IMR-90 (cell line): Measurements from ENCODE around the gene CYREN. TPM values are rescaled to one million over a fixed set of nuclear protein-coding genes. Genes with fewer than 3 reads are reported as not detected.

Experiments used
- ATAC-seq: fragments of 200-7000 bp; cut with Tn5 transposase; 2 replicates; pipeline ENCODE4 v1.9.1; 2020; ENCODE audit warnings: low read depth, mild to moderate bottlenecking, moderate library complexity
- BruUV-seq: library from RNA; stranded (reverse); fragments of 400-500 nt; replicated peaks from 2 replicates; lab custom pipeline; 2021; lab: Mats Ljungman, UMichigan
- CTCF ChIA-PET: fragments of 300-600 bp; formaldehyde crosslinking; extraction: SDS; loops from one replicate; lab custom pipeline; 2021; ENCODE audit warnings: antibody characterized with exemption; lab: Yijun Ruan, JAX
- POLR2A ChIA-PET: fragments of 300-600 bp; sonication (Branson Sonifier 250); formaldehyde crosslinking; loops from one replicate; lab custom pipeline; 2022; ENCODE audit warnings: antibody characterized with exemption; ENCODE audit not compliant: unreplicated experiment; lab: Charles Lee
- DNase-seq: peaks from one replicate; pipeline ENCODE4 v3.0.0; 2013
- H2AFZ ChIP-seq: replicated peaks from 2 replicates; pipeline ENCODE3; 2013; ENCODE audit warnings: low read length, mild to moderate bottlenecking; ENCODE audit not compliant: poor library complexity
- H2AK5ac ChIP-seq: 2 replicates; pipeline ENCODE4 v1.6.1; 2013; ENCODE audit warnings: low read depth, low read length, inconsistent platforms
- H2AK9ac ChIP-seq: replicated peaks from 2 replicates; pipeline ENCODE3; 2013; ENCODE audit warnings: mild to moderate bottlenecking, low read depth, low read length, moderate library complexity; ENCODE audit not compliant: poor library complexity
- H2BK120ac ChIP-seq: 2 replicates; pipeline ENCODE4 v1.6.1; 2013; ENCODE audit warnings: low read depth, low read length, inconsistent platforms
- H2BK15ac ChIP-seq: 3 replicates; pipeline ENCODE4 v1.6.1; 2013; ENCODE audit warnings: low read depth, low read length, inconsistent platforms
- H2BK20ac ChIP-seq: 2 replicates; pipeline ENCODE4 v1.6.1; 2013; ENCODE audit warnings: low read depth, mild to moderate bottlenecking, inconsistent platforms, low read length, moderate library complexity
- H2BK5ac ChIP-seq: 2 replicates; pipeline ENCODE4 v1.6.1; 2013; ENCODE audit warnings: mild to moderate bottlenecking, low read depth, low read length, inconsistent platforms; ENCODE audit not compliant: poor library complexity, severe bottlenecking
- H3K14ac ChIP-seq: replicated peaks from 2 replicates; pipeline ENCODE4 v1.6.1; 2013; ENCODE audit warnings: low read depth, low read length, inconsistent platforms
- H3K18ac ChIP-seq: 2 replicates; pipeline ENCODE4 v1.6.1; 2013; ENCODE audit warnings: low read depth, low read length, control low read depth
- H3K23ac ChIP-seq: 2 replicates; pipeline ENCODE4 v1.6.1; 2013; ENCODE audit warnings: low read depth, low read length, inconsistent platforms
- H3K27ac ChIP-seq: 2 replicates; pipeline ENCODE4 v1.5.1; 2013; ENCODE audit warnings: mild to moderate bottlenecking, control low read depth, low read length; ENCODE audit not compliant: insufficient read depth
- H3K27me3 ChIP-seq: 2 replicates; pipeline ENCODE4 v1.6.1; 2013; ENCODE audit warnings: low read length; ENCODE audit not compliant: control insufficient read depth, insufficient read depth
- H3K36me3 ChIP-seq: 2 replicates; pipeline ENCODE4 v1.6.1; 2013; ENCODE audit warnings: low read length, mixed read lengths; ENCODE audit not compliant: control insufficient read depth, insufficient read depth
- H3K4ac ChIP-seq: 2 replicates; pipeline ENCODE4 v1.6.1; 2013; ENCODE audit warnings: low read depth, low read length, inconsistent platforms
- H3K4me1 ChIP-seq: 2 replicates; pipeline ENCODE4 v1.6.1; 2013; ENCODE audit warnings: low read length, mixed read lengths; ENCODE audit not compliant: control insufficient read depth, insufficient read depth
- H3K4me2 ChIP-seq: 2 replicates; pipeline ENCODE4 v1.6.1; 2013; ENCODE audit warnings: low read depth, mild to moderate bottlenecking, control low read depth, low read length, moderate library complexity
- H3K4me3 ChIP-seq: 2 replicates; pipeline ENCODE4 v1.5.1; 2013; ENCODE audit warnings: low read depth, mild to moderate bottlenecking, control low read depth, low read length, moderate library complexity; ENCODE audit not compliant: insufficient read depth
- H3K56ac ChIP-seq: 2 replicates; pipeline ENCODE4 v1.6.1; 2013; ENCODE audit warnings: low read length, inconsistent platforms; ENCODE audit not compliant: insufficient read depth; ENCODE audit errors: extremely low read depth
- H3K79me1 ChIP-seq, 2 experiments: 2 replicates each; pipeline ENCODE4 v1.6.1; 2013; ENCODE audit warnings: low read length in 2 of 2, inconsistent platforms in 1 of 2, low read depth in 1 of 2
- H3K9ac ChIP-seq: 2 replicates; pipeline ENCODE4 v1.6.1; 2013; ENCODE audit warnings: low read depth, low read length, control low read depth
- H3K9me1 ChIP-seq: 2 replicates; pipeline ENCODE4 v1.6.1; 2013; ENCODE audit warnings: low read length, inconsistent platforms; ENCODE audit not compliant: insufficient read depth
- H3K9me3 ChIP-seq: 2 replicates; pipeline ENCODE4 v1.6.1; 2013; ENCODE audit warnings: low read length; ENCODE audit not compliant: control insufficient read depth, insufficient read depth
- H4K20me1 ChIP-seq: 2 replicates; pipeline ENCODE4 v1.6.1; 2013; ENCODE audit warnings: low read length, inconsistent platforms; ENCODE audit not compliant: insufficient read depth
- H4K5ac ChIP-seq: 2 replicates; pipeline ENCODE4 v1.6.1; 2013; ENCODE audit warnings: mild to moderate bottlenecking, low read depth, low read length, control low read depth
- H4K8ac ChIP-seq, 2 experiments: 2 replicates each; pipeline ENCODE4 v1.6.1; 2013; ENCODE audit warnings: low read depth in 2 of 2, low read length in 2 of 2, control low read depth in 1 of 2, inconsistent platforms in 1 of 2
- H4K91ac ChIP-seq: 2 replicates; pipeline ENCODE4 v1.6.1; 2013; ENCODE audit warnings: low read depth, low read length, inconsistent platforms; ENCODE audit not compliant: insufficient read depth
- BHLHE40 ChIP-seq: fragments of 150-350 bp; IDR thresholded peaks from 2 replicates; pipeline ENCODE4 v1.6.1; 2016; ENCODE audit warnings: mild to moderate bottlenecking, low read depth, low read length
- CEBPB ChIP-seq: IDR thresholded peaks from 2 replicates; pipeline ENCODE4 v1.6.1; 2012; ENCODE audit warnings: low read depth, low read length, improper control_type of control experiment
- ELK1 ChIP-seq: fragments of 150-350 bp; IDR thresholded peaks from 2 replicates; pipeline ENCODE4 v1.6.1; 2016; ENCODE audit warnings: low read depth, mild to moderate bottlenecking, low read length, moderate library complexity, borderline replicate concordance
- MXI1 ChIP-seq: IDR thresholded peaks from 2 replicates; pipeline ENCODE4 v1.6.1; 2012; ENCODE audit warnings: low read depth, mild to moderate bottlenecking, low read length, moderate library complexity, borderline replicate concordance
- RCOR1 ChIP-seq: IDR thresholded peaks from 2 replicates; pipeline ENCODE4 v1.6.1; 2012; ENCODE audit warnings: mild to moderate bottlenecking, low read length, improper control_type of control experiment; ENCODE audit not compliant: insufficient replicate concordance
- WGBS, 2 experiments: methylation state at CpG; one replicate each; pipeline versions ENCODE4 v1.1.5 to v1.1.7; 2013; ENCODE audit warnings: missing lambda C conversion rate in 2 of 2; ENCODE audit not compliant: insufficient read length in 1 of 2; ENCODE audit errors: extremely low coverage in 2 of 2; 5-methylcytosine and 5-hydroxymethylcytosine counted together
- dilution Hi-C: fragments of 300-500 bp; cut with HindIII; formaldehyde crosslinking; loops from one replicate; pipeline ENCODE4 v1.14.3; 2018; ENCODE audit warnings: low sequenced_read_pairs; ENCODE audit not compliant: unreplicated experiment
- in situ Hi-C: fragments of 300-500 bp; cut with MboI; formaldehyde crosslinking; loops from 3 replicates; pipeline ENCODE4 v1.14.3; 2019; ENCODE audit warnings: low sequenced_read_pairs, inconsistent platforms, mixed read lengths
- intact Hi-C: fragments of 100-400 bp; cut with micrococcal nuclease; formaldehyde crosslinking; loops from 2 replicates; pipeline ENCODE4 v1.10.0; 2022
- polyA plus RNA-seq, 3 experiments: library from polyadenylated mRNA; depleted of rRNA; stranded (reverse); fragments of >200 nt; gene quantifications; 2 replicates each; pipeline ENCODE4 v1.2.3, GENCODE V29; 2012; ENCODE audit warnings: low replicate concordance in 1 of 3
- total RNA-seq: library from RNA; depleted of rRNA; stranded (reverse); fragments of >200 nt; gene quantifications from 2 replicates; pipeline ENCODE4 v1.2.3, GENCODE V29; 2012
- TF ChIP-seq, protein P1 (sequence below): conservative IDR thresholded peaks from 2 replicates; pipeline ENCODE4 v1.5.1; 2012; ENCODE audit warnings: mild to moderate bottlenecking, low read depth, low read length, improper control_type of control experiment

The CYREN gene
- total and polyA plus RNA-seq, 2 of the 4 experiments (the other 2 are of a cell fraction): 26.5 to 29.2 TPM

DNA sequence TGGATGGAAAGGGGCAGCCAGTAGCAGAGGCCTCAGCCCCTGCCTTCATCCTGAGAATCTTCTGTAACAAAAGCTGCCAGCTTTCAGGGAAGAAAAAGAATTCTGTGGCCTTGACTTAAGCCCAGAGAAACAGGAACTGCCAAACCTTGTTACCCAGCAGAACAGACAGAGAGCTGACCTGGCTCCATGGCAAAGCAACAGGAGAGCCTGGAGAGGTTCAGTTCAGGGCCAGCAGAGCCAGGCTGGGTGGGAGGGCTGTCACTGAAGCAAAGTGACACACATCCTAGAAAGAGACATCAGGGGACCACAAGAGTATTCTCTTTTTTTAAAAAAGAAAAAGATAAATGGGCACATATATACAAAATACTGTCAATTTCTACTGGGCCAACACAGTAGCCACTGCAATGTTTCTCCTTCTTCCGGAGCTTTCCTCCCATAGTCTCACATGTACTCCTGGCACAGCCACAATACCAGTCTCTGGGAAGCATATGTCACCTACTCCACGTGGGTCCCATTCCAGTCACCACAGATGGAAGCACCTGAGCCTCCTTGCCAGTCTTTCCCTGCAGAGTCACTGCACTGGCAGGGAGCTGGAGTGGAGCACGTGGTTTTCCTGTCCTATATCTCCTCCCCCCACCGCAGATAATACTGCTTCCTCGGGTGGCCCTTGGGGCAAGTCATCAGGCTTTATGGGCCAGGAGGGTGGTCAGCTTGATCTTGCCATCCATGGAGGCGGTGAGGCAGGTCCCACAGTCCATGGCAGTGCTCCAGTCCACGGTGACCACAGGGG is 15.2 kb upstream of the CYREN start:
- no peaks in the 10 kb centered on the region for H3K4me1 ChIP-seq
- no peak overlapping the region for H4K5ac ChIP-seq
- H3K9me1 ChIP-seq: peaks cover 2% of the 10 kb centered on the region; the same call in 1 of the 2 replicates
- H2BK20ac ChIP-seq: no peak overlapping the region
- CTCF ChIA-PET: no interaction called here
- H3K4me2 ChIP-seq: no peak overlapping the region
- POLR2A ChIA-PET: interaction anchor here (0.7 kb wide), 1 partner anchor 51 kb away, joined by 4 read pairs; no protein-coding TSS in a partner anchor
- H3K23ac ChIP-seq: no peak overlapping the region
- H3K4ac ChIP-seq: no peak overlapping the region
- TF ChIP-seq ELK1 (no peak), RCOR1 (no peak), BHLHE40 (no peak), CEBPB (no peak), MXI1 (no peak)
- TF ChIP-seq, protein P1, sequence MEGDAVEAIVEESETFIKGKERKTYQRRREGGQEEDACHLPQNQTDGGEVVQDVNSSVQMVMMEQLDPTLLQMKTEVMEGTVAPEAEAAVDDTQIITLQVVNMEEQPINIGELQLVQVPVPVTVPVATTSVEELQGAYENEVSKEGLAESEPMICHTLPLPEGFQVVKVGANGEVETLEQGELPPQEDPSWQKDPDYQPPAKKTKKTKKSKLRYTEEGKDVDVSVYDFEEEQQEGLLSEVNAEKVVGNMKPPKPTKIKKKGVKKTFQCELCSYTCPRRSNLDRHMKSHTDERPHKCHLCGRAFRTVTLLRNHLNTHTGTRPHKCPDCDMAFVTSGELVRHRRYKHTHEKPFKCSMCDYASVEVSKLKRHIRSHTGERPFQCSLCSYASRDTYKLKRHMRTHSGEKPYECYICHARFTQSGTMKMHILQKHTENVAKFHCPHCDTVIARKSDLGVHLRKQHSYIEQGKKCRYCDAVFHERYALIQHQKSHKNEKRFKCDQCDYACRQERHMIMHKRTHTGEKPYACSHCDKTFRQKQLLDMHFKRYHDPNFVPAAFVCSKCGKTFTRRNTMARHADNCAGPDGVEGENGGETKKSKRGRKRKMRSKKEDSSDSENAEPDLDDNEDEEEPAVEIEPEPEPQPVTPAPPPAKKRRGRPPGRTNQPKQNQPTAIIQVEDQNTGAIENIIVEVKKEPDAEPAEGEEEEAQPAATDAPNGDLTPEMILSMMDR: no peak
- H3K4me3 ChIP-seq: no peak overlapping the region
- H3K27ac ChIP-seq: no peak overlapping the region
- ATAC-seq: no peak
- intact Hi-C loops (no loop called here), dilution Hi-C loops (no loop called here), in situ Hi-C loops (no loop called here)
- H3K9ac ChIP-seq: no peak overlapping the region
- WGBS, 2 experiments: 71% methylated on average over 3 of the region's 7 CpGs; no CpG with 5 or more reads in 1 of the 2 experiments
- H3K9me3 ChIP-seq: peaks cover 30% of the 10 kb centered on the region
- H3K36me3 ChIP-seq: peaks cover 53% of the 10 kb centered on the region
- no peak overlapping the region for H3K14ac ChIP-seq
- no TSS peak for BruUV-seq
- H2BK120ac ChIP-seq: no peak overlapping the region
- H4K20me1 ChIP-seq: no peaks in the 10 kb centered on the region
- H3K27me3 ChIP-seq: no peaks in the 10 kb centered on the region
- H2AK9ac ChIP-seq: peak overlapping the region; percentile 31
- no peak overlapping the region for H2BK15ac ChIP-seq
- H2AK5ac ChIP-seq: no peak overlapping the region
- no peak overlapping the region for H4K91ac ChIP-seq
- no peak overlapping the region for H2AFZ ChIP-seq
- H4K8ac ChIP-seq: no peak overlapping the region
- no peak for DNase-seq
- no peak overlapping the region for H3K18ac ChIP-seq
- no peaks in the 10 kb centered on the region for H3K79me1 ChIP-seq
- H3K56ac ChIP-seq: no peak overlapping the region
- no peak overlapping the region for H2BK5ac ChIP-seq
